ENCODE data around the gene CSF1R. TPM values are rescaled to one million over a fixed set of nuclear protein-coding genes. Genes with fewer than 3 reads are reported as not detected.
"Not testable (repeated sequence)": the region's sequence is repeated elsewhere in the genome, so short reads cannot be mapped to it uniquely, and the experiment has no call there.

The CSF1R gene
- total RNA-seq, 1 experiment from 2014 or later = 2.4 TPM

- DNase-seq (ENCODE audit: low read depth) = no peak
These were observed 30.9 kb downstream of the CSF1R start for GRCh38 chr5:150055326-150056074.

- no peak for DNase-seq (ENCODE audit: low read depth)
These were observed 31.8 kb downstream of the CSF1R start for GRCh38 chr5:150054569-150054968.

- DNase-seq (ENCODE audit: low read depth) = no peak
These were observed 32.5 kb downstream of the CSF1R start for GRCh38 chr5:150053713-150054392.

GRCh38 chr5:150052956-150053712 lies 33.2 kb downstream of the CSF1R start:
- DNase-seq (ENCODE audit: low read depth) = peak; percentile 95

- no peak for DNase-seq (ENCODE audit: low read depth)
These were observed 34.0 kb downstream of the CSF1R start for GRCh38 chr5:150052226-150052955.

- no peak for DNase-seq (ENCODE audit: low read depth)
These were observed 34.6 kb downstream of the CSF1R start for GRCh38 chr5:150051657-150052195.

GRCh38 chr5:150050172-150050811 lies 36.1 kb downstream of the CSF1R start:
- DNase-seq (ENCODE audit: low read depth) = peak; percentile 97

- no peak for DNase-seq (ENCODE audit: low read depth)
These were observed 40.3 kb downstream of the CSF1R start for GRCh38 chr5:150046031-150046430.

GRCh38 chr5:150045549-150045948 lies 40.8 kb downstream of the CSF1R start:
- DNase-seq (ENCODE audit: low read depth) = no peak

GRCh38 chr5:150044712-150045111 lies 41.6 kb downstream of the CSF1R start:
- no peak for DNase-seq (ENCODE audit: low read depth)

- peak; percentile 62 for DNase-seq (ENCODE audit: low read depth)
These were observed 42.0 kb downstream of the CSF1R start for GRCh38 chr5:150044329-150044681.

- no peak for DNase-seq (ENCODE audit: low read depth)
These were observed 42.6 kb downstream of the CSF1R start for GRCh38 chr5:150043657-150044328.

- no peak for DNase-seq (ENCODE audit: low read depth)
These were observed 43.9 kb downstream of the CSF1R start for GRCh38 chr5:150042459-150042858.

- no peak for DNase-seq (ENCODE audit: low read depth)
These were observed 47.8 kb downstream of the CSF1R start for GRCh38 chr5:150038547-150038946.

GRCh38 chr5:150036513-150036912 lies 49.8 kb downstream of the CSF1R start:
- DNase-seq (ENCODE audit: low read depth) = peak; percentile 99

- no peak for DNase-seq (ENCODE audit: low read depth)
These were observed 51.0 kb downstream of the CSF1R start for GRCh38 chr5:150035139-150035895.

GRCh38 chr5:150034662-150035061 lies 51.7 kb downstream of the CSF1R start:
- DNase-seq (ENCODE audit: low read depth) = peak; percentile 71

GRCh38 chr5:150033334-150033733 lies 53.0 kb downstream of the CSF1R start:
- DNase-seq (ENCODE audit: low read depth) = no peak

- not testable (repeated sequence) for DNase-seq (ENCODE audit: low read depth)
These were observed 58.3 kb downstream of the CSF1R start for GRCh38 chr5:150028047-150028446.

GRCh38 chr5:150026682-150027172 lies 59.6 kb downstream of the CSF1R start:
- DNase-seq (ENCODE audit: low read depth) = no peak

All from M059J (cell line).